GM18868 (cell line): ENCODE data around the gene BUD23.
"Not testable (repeated sequence)": the region's sequence is repeated elsewhere in the genome, so short reads cannot be mapped to it uniquely, and the experiment has no call there.

Source experiments
- ATAC-seq: cut with Tn5 transposase; IDR thresholded peaks from one replicate; pipeline ENCODE4 v1.9.1; 2021; ENCODE audit warnings: mild to moderate bottlenecking, moderate library complexity; ENCODE audit not compliant: unreplicated experiment

Gene BUD23, protein sequence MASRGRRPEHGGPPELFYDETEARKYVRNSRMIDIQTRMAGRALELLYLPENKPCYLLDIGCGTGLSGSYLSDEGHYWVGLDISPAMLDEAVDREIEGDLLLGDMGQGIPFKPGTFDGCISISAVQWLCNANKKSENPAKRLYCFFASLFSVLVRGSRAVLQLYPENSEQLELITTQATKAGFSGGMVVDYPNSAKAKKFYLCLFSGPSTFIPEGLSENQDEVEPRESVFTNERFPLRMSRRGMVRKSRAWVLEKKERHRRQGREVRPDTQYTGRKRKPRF

DNA sequence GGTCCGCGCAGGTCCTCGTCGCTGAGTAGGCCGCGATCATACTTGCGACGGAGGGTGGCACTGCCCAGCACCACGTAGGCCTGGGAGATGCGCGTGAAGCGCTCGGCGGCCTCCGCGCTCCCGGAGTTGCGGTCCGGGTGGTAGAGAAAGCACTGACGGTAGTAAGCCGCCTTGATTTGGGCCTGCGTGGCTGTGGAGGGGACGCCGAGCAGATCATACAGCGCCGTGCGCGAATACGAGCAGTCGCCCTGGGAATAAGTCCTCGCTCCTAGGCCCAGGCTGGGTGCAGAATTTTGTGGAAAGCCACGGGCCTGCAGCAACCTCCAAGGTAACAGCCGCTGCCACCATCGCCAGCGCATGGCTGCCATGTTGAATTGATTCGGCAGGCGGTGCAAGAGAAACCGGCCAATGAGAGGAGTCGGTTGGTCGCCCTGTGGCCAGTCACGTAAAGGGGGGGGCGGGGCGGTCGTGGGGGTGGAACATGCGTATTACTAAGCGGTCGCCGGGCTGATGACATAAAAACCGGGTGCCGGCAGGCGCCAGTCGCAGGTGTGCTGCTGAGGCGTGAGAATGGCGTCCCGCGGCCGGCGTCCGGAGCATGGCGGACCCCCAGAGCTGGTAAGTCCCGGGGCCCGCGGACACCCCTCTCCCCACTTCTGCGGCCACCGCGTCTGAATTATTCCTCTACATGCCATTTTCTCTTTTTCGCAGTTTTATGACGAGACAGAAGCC lies at the start of gene BUD23, which contains the start of gene DNAJC30:
TSS of gene BUD23 (plus strand) at position 542 of the 732 bp plus-strand sequence. CDS start at position 571, 29 bp downstream.
TSS of gene DNAJC30 (minus strand) at position 398 of the 732 bp plus-strand sequence. CDS start at position 368, 30 bp downstream.
- peak; percentile 92 for ATAC-seq

DNA sequence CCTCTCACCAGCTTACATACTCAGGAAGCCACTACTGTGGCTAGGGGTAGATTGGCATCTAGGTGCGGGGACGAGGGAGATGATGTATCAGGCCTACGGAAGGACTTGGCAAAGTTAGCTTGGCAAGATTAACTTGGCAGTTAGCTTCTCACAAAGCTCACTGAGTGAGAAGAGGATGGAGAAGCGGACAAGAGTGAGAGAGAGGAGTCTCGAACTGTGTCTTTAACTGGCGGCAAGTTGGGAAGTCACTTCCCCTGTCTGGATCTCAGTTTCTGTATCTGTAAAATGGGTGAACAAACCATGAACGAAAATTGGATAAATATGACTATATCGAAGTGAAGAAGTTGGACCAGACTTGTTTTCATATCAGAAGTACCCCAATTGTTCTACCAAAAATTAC lies 49.6 kb upstream of the BUD23 start:
- ATAC-seq = no peak

DNA sequence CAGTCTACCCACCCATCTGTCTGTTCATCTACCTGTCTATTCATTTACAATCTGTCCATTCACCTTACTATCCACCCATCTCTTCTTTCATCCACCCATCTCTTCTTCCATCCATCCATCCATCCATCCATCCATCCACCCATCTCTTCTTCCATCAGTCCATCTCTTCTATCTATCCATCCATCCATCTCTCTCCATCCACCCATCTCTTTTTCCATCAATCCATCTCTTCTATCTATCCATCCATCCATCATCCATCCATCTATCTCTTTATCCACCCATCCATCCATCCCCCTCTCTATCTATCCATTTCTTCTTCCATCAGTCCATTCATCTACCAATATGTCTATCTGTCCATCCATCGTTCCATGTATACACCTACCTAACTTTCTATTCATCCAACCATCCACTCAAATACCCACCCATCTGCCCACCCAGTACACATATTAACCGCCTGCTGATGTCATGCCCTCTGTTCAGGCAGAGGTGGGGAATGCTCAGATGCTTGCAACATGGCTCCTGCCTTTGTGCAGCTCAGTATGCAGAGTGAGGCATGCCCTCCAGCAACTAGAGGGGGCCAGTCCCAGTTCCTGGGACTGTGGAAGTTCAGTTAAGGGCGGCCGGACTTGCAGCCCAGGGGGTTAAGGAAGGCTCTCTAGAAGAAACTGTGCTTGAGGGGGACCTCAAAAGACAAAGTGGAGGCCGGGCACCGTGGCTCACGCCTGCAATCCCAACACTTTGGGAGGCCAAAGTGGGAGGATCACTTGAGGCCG lies 47.8 kb upstream of the BUD23 start:
- ATAC-seq = no peak

DNA sequence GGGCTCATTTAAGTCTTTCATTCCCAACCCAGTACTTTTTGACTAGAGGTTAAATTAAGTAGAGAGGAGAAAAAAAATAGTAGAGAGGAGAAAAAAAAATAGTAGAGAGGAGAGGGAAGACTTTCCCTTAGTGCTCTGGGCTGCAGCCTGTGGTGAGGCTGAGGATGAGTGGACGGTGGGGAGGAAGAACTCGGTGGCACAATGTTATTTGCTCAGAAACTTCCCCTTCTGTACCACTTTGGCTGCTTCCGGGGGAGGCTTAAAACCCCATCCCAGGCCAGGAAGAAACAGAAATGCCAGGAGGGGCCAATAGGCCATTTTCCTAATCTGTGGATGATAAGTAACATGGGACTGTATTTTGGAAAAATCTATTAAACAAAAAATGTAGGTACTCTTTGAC lies 44.5 kb upstream of the BUD23 start:
- no peak for ATAC-seq

DNA sequence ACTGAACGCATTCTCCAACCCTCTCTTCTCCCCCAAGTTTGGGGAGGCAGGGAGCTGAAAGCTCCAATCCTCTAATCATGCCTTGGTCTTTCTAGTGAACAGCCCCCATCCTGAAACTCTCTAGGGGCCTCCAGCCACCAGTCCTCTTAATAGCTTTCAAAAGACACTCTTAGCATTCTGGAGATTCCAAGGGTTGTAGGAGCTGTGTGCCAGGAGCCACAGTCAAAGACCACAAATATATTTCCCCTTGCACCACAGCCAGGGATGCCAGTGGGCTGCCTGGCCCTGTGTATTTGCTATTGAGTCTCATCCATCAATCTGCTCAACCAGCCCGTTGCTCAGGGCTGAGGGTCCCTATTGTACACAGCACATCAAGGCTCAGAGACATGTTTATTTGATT lies 40.6 kb upstream of the BUD23 start:
- no peak for ATAC-seq

DNA sequence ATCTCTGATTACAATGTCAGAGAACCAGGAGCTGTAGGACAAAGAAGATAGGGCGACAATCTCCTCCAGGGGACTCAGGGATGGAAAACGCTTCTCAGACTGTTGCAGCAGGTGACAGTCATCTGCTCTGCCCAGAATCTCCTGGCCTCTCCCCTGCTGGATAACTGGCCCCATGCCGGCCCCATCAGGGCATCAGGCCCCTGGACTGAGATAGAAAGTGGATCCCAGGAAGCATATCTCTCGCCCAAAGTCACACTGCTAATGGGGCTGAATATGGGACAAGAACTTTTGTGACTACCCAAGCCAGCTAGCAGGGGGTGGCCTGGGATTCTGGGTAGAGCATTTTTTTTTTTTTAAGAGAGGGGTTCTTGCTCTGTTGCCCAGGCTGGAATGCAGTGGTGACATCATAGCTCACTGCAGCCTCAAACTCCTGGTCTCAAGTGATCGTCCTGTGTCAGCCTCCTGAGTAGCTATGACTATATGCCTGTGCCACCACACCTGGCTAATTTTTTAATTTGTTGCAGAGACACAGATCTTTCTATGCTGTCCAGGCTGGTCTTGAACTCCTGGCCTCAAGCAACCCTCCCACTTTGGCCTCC lies 38.6 kb upstream of the BUD23 start:
- no peak for ATAC-seq

DNA sequence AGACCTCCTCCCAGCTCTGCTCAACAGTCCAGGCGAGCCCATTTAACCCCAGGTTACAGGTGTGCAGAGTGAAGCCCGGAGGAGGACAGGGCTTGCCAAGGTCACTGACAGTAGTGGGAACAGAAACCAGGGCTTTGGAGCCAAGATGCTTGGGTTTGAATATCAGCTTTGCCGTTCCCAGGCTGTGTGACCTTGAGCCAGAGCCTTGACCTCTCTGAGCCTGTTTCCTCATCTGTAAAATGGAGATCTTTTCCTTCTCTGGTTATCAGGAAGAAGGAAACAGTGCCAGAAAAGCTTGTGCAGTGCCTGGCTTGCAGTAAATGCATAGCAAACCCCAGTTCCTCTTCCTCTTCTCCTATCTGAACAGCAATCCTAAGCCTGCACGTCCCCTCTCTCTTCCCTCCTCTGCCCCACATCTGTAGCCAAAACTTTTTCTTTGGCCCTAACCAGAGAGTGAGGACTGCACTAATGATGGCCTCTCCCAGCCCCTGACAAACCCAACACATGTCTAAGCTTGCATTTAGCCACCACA lies 37.7 kb upstream of the BUD23 start:
- ATAC-seq = no peak

DNA sequence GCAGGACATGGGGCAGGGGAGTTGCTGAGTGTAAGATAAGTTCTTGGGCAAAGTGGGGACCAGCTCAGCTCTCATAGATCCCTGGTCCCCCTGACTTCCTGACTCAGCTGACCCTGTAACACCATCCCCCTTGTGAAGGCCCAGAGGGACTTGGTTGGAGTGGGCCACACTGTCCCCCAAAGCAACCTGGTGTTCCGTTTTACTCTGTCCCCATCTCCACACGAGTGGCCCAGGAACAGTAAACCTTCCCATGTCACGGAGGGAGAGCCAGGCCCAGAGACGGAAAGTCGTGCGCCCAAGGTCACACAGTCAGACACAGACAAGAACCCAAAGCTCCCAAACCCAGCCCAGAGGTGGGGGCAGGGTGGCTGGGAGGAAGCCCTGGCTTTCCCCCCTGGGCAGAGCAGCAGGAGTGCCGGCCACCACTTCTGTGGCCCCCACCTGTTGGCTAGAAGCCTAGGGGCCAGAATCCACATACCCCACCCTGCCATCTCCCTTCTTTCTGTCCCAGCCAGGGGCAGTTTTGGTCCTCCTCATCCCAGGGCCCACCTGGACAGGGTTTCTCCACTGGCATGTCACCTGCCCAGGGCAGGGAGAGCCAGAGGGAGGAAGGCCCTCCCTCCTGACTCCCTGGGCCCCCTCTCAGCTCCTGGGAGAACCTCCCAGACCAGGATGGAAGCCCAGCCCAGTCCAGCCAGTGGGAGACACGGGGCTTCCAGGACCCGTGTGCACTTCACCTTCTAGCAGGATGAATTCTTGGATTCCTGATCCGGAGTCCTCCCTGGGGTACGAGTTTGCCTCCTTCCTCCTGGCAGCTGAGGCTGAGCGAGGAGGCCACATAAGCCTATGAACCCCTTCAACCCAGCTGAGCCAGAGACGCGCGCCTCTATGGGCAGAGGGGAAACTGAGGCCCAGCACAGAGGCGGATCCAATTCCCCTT lies 36.3 kb upstream of the BUD23 start:
- ATAC-seq = no peak

DNA sequence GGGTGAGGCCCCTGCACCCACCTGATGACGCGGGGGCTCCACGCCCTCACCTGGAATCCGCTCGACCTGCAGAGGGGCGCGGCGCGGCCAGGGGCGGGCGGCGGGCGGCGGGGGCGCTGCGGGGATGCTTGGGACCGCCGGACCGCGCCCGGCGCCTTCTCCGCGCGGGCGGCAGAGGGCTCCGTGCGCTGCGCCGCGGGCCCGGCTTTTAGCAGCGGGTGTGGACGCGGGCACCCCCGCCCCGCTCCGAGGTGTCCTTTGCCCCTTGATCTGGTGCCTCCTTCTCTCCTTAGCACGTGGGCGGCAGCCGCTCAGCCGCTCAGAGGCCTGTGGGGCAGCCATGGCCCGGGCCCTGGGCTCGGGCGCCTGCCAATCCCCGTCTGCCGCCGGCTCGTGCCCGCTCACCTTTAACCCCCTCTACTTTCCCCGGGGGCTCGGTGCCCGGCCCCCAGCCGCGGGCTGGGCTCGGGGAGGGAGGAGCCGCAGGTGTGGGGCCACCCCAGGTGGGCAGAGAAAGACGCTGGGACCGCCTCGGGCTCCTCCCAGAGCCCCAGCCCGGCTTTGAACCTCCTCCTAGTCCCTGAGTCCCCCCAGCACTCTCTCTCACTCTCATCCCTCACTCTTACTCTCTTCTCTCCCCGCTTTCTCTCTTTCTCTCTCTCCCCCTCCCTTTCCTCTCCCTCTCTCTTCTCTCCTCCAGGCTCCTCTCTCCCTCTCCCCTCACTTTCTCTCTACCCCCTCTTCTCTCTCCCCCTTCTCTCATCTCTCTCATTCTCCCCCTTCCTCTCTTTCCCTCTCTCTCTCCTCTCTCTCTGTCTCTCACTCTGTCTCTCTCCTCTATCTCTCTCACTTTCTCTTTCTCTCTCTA lies 35.4 kb upstream of the BUD23 start:
- no peak for ATAC-seq

DNA sequence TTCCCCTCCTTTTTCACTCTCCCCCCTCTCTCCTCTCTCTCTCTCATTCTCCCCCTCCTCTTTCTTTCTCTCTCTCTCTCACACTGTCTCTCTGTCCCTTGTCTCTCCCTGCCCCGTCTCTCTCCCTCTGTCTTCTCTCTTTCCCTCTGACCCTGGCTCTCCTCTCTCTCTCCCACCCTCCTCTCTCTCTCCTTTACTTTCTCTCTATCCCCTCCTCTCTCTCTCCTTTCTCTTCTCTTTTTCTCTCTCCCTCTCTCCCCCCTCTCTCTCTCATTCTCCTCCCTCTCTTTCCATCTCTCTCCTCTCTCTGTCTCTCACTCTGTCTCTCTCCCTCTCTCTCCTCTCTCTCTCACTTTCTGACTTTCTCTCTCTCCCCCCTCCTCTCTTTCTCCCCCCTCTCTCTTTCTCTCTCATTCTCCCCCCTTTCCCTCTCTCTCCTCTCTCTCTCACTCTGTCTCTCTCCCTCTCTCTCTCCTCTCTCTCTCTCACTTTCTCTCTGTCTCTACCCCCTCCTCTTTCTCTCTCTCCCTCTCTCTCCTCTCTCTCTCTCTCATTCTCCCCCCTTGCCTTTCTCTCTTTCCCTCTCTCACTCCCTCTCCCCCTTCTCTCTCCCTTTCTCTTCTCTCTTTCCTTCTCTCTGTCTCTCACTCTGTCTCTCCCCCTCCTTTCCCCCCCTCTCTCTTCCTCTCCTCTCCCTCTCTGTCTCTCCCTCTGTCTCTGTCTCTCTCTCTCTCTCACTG lies 34.6 kb upstream of the BUD23 start:
- no peak for ATAC-seq

DNA sequence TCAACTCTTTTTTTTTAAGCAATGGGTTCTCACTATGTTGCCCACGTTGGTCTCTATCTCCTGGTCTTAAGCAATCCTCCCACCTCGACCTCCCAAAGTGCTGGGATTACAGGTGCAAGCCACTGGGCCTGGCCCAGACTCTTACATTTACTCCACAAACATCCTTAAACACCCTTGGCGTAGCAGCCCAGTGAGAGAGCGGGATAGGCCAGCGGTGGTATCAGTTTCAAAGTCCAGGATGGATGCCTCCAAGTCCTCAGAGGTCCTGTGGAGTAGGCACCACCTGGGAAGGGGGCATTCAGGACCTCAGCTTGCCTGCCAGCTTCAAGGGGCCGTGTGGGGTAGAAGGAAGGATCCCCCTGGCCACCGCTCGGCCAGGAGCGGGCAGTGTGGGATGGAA lies 33.8 kb upstream of the BUD23 start:
- no peak for ATAC-seq

DNA sequence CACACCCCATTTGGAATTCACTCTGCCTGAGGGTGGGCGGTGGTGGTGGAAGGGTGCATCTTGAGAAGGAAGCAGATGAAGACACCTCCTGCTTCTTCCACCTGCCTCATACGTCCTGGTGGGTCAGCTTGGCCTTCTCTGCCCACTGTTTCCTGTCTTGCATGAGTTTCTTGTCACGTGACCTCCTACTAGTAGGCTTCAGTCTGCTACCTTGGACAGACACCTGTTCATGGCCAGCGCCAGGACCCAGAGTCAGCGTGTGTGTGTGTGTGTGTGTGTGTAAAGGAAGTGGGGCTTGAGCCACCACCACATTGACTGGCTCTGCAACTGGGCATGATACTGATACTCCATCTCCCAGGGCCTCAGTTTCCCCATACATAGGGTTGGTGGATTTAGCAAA lies 32.9 kb upstream of the BUD23 start:
- no peak for ATAC-seq

DNA sequence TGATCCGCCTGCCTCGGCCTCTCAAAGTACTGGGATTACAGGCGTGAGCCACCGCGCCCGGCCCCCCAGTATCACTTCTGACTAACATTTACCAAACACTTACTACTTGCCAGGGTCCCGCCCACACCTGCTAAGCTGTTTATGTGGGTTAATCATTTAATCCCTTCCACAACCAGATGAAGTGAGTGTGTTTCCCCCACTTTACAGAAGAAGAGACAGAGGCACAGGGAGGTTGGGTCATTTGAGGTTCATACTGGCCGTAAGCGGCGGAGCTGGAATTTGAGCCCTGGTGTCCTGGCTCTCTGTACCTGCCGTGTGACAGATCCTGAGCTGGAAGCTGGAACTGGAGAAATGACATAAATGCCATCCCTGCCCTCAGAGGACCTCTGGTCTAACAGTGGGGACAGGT lies 30.9 kb upstream of the BUD23 start:
- ATAC-seq = no peak

DNA sequence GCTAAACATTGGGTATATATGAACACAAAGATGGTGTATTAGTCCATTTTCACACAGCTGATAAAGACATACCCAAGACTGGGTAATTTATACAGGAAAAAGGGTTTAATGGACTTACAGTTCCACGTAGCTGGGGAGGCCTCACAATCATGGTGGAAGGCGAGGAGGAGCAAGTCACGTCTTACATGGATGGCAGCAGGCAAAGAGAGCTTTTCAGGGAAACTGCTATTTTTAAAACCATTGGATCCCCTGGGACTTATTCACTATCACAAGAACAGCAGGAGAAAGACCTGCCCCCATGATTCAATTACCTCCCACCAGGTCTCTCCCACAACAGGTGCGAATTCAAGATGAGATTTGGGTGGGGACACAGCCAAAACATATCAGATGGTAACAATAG lies 28.1 kb upstream of the BUD23 start:
- ATAC-seq = not testable (repeated sequence)

DNA sequence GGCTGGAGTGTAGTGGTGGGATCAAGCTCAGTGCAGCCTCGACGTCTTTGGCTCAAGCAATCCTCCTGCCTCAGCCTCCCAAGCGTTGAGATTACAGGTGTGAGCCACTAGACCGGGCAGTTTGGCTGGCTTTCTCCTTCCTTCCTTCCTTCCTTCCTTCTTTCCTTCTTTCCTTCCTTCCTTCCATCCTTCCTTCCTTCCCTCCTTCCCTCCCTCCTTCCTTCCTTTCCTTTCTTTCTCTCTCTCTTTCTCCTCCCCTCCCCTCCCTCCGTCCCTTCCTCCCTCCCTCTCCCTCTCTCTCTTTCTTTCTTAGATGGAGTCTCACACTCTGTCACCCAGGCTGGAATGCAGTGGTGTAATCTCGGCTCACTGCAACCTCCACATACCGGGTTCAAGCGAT lies 23.4 kb upstream of the BUD23 start:
- ATAC-seq = no peak

DNA sequence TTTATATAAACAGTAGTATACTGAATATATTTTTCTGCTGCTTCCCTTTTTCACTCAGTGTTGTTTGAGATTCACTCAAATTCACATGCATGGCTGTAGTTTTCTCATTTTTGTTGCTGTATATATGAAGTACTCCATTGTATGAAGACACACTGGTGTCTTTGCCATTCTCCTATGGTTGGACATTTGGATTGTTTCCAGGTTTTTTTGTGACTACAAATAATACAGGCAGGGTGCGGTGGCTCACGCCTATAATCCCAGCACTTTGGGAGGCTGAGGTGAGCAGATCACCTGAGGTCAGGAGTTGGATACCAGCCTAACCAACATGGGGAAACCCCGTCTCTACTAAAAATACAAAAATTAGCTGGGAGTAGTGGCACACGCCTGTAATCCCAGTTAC lies 22.8 kb upstream of the BUD23 start:
- not testable (repeated sequence) for ATAC-seq

DNA sequence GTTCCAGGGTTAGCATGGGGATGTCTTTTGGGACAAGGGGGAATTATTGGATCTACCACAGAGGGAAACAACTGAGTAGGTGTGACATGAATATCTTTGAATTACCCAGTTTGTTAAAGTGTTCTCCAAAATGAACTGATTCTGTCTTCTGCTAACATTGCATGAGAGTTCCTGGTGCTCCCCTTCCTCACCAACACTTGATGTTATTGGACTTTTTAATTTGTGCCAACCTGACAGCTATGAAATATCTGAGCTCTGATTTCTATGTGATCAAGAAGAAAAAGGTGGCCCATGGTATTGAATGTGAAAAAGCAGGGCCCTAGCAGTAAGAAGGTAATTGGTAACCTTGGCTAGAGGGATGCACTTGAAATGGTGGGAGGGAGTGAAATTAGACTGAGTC lies 20.4 kb upstream of the BUD23 start:
- ATAC-seq = no peak
